OCI-LY7 (cell line): ENCODE data around the gene SIRPG. TPM values are rescaled to one million over a fixed set of nuclear protein-coding genes. Genes with fewer than 3 reads are reported as not detected.
"Not testable (repeated sequence)": the region's sequence is repeated elsewhere in the genome, so short reads cannot be mapped to it uniquely, and the experiment has no call there.

Experiments
- Bru-seq: library from RNA; stranded (reverse); fragments of 400-500 nt; gene quantifications from one replicate; lab custom pipeline; 2021; lab: Mats Ljungman, UMichigan
- BruChase-seq, 2 experiments: library from RNA; stranded (reverse); fragments of 400-500 nt; gene quantifications; one replicate each; lab custom pipeline; 2021; lab: Mats Ljungman, UMichigan
- BruUV-seq: library from RNA; stranded (reverse); fragments of 400-500 nt; replicated peaks from 2 replicates; lab custom pipeline; 2021; lab: Mats Ljungman, UMichigan
- CTCF ChIA-PET: fragments of 300-600 bp; sonication (Branson Sonifier 250); formaldehyde crosslinking; loops from one replicate; lab custom pipeline; 2022; ENCODE audit warnings: antibody characterized with exemption; ENCODE audit not compliant: unreplicated experiment; lab: Charles Lee
- POLR2A ChIA-PET: fragments of 300-600 bp; sonication (Branson Sonifier 250); formaldehyde crosslinking; loops from one replicate; lab custom pipeline; 2022; ENCODE audit warnings: antibody characterized with exemption; lab: Charles Lee
- DNase-seq: peaks from one replicate; pipeline ENCODE4 v3.0.0-alpha.2; 2015; ENCODE audit warnings: low spot score
- H2AFZ ChIP-seq: fragments of 200-600 bp; sonication (generic), shearing (Covaris generic); 2 replicates; pipeline ENCODE4 v1.6.1; 2014; ENCODE audit warnings: mild to moderate bottlenecking, antibody characterized with exemption, low read length, moderate library complexity
- H3K27ac ChIP-seq: fragments of 200-600 bp; sonication (generic); 2 replicates; pipeline ENCODE4 v1.5.1; 2014; ENCODE audit warnings: mixed run types, low read depth, mild to moderate bottlenecking, moderate library complexity, low read length, inconsistent platforms; ENCODE audit not compliant: poor library complexity, severe bottlenecking
- H3K36me3 ChIP-seq: fragments of 200-600 bp; sonication (generic); 2 replicates; pipeline ENCODE4 v1.6.1; 2014; ENCODE audit warnings: mild to moderate bottlenecking, antibody characterized with exemption, low read length, moderate library complexity, mixed read lengths; ENCODE audit not compliant: insufficient read depth
- H3K4me1 ChIP-seq: fragments of 200-600 bp; sonication (generic); 2 replicates; pipeline ENCODE4 v1.5.1; 2014; ENCODE audit warnings: mild to moderate bottlenecking, low read length; ENCODE audit not compliant: insufficient read depth, poor library complexity, severe bottlenecking
- H3K4me2 ChIP-seq: fragments of 200-600 bp; sonication (generic); 2 replicates; pipeline ENCODE4 v1.6.1; 2014; ENCODE audit warnings: mild to moderate bottlenecking, low read length
- H3K4me3 ChIP-seq: fragments of 200-600 bp; sonication (generic); 2 replicates; pipeline ENCODE4 v1.5.1; 2014; ENCODE audit warnings: mild to moderate bottlenecking, low read depth, low read length; ENCODE audit not compliant: poor library complexity, severe bottlenecking
- H3K79me2 ChIP-seq: fragments of 200-600 bp; sonication (generic); 2 replicates; pipeline ENCODE4 v1.6.1; 2016; ENCODE audit warnings: low read depth, mild to moderate bottlenecking, low read length, moderate library complexity, mixed read lengths; ENCODE audit not compliant: insufficient read depth
- H3K9me2 ChIP-seq: fragments of 200-600 bp; sonication (generic); 2 replicates; pipeline ENCODE4 v1.6.1; 2016; ENCODE audit warnings: mild to moderate bottlenecking, low read length, mixed read lengths; ENCODE audit not compliant: insufficient read depth
- H3K9me3 ChIP-seq: fragments of 200-600 bp; sonication (generic); 2 replicates; pipeline ENCODE4 v1.6.1; 2014; ENCODE audit warnings: mild to moderate bottlenecking, mixed run types, low read length, mixed read lengths
- H4K20me1 ChIP-seq: fragments of 200-600 bp; sonication (generic); 2 replicates; pipeline ENCODE4 v1.6.1; 2014; ENCODE audit warnings: mild to moderate bottlenecking, antibody characterized with exemption, low read length, moderate library complexity, mixed read lengths; ENCODE audit not compliant: insufficient read depth
- CTCF ChIP-seq: fragments of 200-600 bp; sonication (generic); conservative IDR thresholded peaks from 2 replicates; pipeline ENCODE4 v1.5.1; 2014; ENCODE audit warnings: mild to moderate bottlenecking, antibody characterized with exemption, low read length, moderate library complexity, mixed read lengths
- EZH2phosphoT487 ChIP-seq: fragments of 200-600 bp; sonication (generic); IDR thresholded peaks from 2 replicates; pipeline ENCODE4 v1.6.1; 2018; ENCODE audit warnings: low read depth, borderline replicate concordance, mild to moderate bottlenecking, mixed run types, antibody characterized with exemption, low read length, moderate library complexity, mixed read lengths
- intact Hi-C: fragments of 100-400 bp; cut with micrococcal nuclease; formaldehyde crosslinking; loops from one replicate; pipeline ENCODE4 v1.10.0; 2022; ENCODE audit not compliant: unreplicated experiment
- long read RNA-seq: library from polyadenylated mRNA; stranded (forward); transcript quantifications from one replicate; pipeline ENCODE4 v2.0.0, GENCODE V29; 2022
- total RNA-seq, 2 experiments: library from RNA; depleted of rRNA in 1 of 2; stranded (reverse); fragments of >200 nt in 1 of 2; shearing (Covaris generic) in 1 of 2; gene quantifications; 2 replicates each; pipeline ENCODE4 v1.2.3, GENCODE V29; 2014 to 2022

Gene SIRPG
- total RNA-seq (2014; rRNA removed; shearing (Covaris generic)) (not detected in 2 replicates), total RNA-seq (2022) (not detected in 2 replicates), Bru-seq, nascent RNA (not detected), BruChase-seq, experiment 1, labeled RNA remaining after a 6-hour chase (not detected), BruChase-seq, experiment 2, labeled RNA remaining after a 2-hour chase (not detected)
- long read RNA-seq, result 0 reads

- Histone ChIP-seq H3K4me1 (no peaks in the 10 kb centered on the region), H3K27ac (no peak within 1 kb of the TSS), H3K4me2 (no peak within 1 kb of the TSS), H4K20me1 (no peaks in the 10 kb centered on the region), H3K9me3 (no peaks in the 10 kb centered on the region), H3K36me3 (no peaks in the 10 kb centered on the region), H2AFZ (no peak within 1 kb of the TSS), H3K79me2 (no peaks in the 10 kb centered on the region), H3K9me2 (no peaks in the 10 kb centered on the region), H3K4me3 (no peak within 1 kb of the TSS)
- intact Hi-C loops, result no loop called here
- POLR2A ChIA-PET, result no interaction called here
- CTCF ChIA-PET, result no interaction called here
- BruUV-seq, result no TSS peak
- no peak for DNase-seq
- TF ChIP-seq EZH2phosphoT487, result no peak
- no peak for TF ChIP-seq CTCF
These were observed at the start of gene SIRPG for GRCh38 chr20:1657556-1658334. SIRPG (minus strand) TSS chr20:1657779; CDS start chr20:1657714, 65 bp downstream.

GRCh38 chr20:1706887-1707286, 49.3 kb upstream of the SIRPG start:
- H3K27ac ChIP-seq, H3K9me3 ChIP-seq, H3K36me3 ChIP-seq, H2AFZ ChIP-seq, H3K79me2 ChIP-seq, H3K9me2 ChIP-seq, POLR2A ChIA-PET, H3K4me1 ChIP-seq, H4K20me1 ChIP-seq, CTCF ChIA-PET, DNase-seq, BruUV-seq, H3K4me3 ChIP-seq, H3K4me2 ChIP-seq, intact Hi-C loops: not testable (repeated sequence)

- Histone ChIP-seq H3K36me3 (no peaks in the 10 kb centered on the region), H3K27ac (no peak overlapping the region), H3K4me2 (no peak overlapping the region), H3K4me1 (no peaks in the 10 kb centered on the region), H2AFZ (no peak overlapping the region), H3K9me3 (no peaks in the 10 kb centered on the region), H3K79me2 (no peaks in the 10 kb centered on the region), H4K20me1 (no peaks in the 10 kb centered on the region), H3K4me3 (no peak overlapping the region), H3K9me2 (peaks cover 5% of the 10 kb centered on the region; the same call in 1 of the 2 replicates)
- no TSS peak for BruUV-seq
- TF ChIP-seq CTCF (no peak), EZH2phosphoT487 (no peak)
- ChIA-PET POLR2A (interaction anchor here (0.6 kb wide), 1 partner anchor 208 kb away, joined by 4 read pairs; no protein-coding TSS in a partner anchor), CTCF (no interaction called here)
- no peak for DNase-seq
- intact Hi-C loops, result no loop called here
These were observed 48.5 kb upstream of the SIRPG start for GRCh38 chr20:1706079-1706478.
